ENCODE measurements around the gene BRINP1.

The BRINP1 gene

DNA sequence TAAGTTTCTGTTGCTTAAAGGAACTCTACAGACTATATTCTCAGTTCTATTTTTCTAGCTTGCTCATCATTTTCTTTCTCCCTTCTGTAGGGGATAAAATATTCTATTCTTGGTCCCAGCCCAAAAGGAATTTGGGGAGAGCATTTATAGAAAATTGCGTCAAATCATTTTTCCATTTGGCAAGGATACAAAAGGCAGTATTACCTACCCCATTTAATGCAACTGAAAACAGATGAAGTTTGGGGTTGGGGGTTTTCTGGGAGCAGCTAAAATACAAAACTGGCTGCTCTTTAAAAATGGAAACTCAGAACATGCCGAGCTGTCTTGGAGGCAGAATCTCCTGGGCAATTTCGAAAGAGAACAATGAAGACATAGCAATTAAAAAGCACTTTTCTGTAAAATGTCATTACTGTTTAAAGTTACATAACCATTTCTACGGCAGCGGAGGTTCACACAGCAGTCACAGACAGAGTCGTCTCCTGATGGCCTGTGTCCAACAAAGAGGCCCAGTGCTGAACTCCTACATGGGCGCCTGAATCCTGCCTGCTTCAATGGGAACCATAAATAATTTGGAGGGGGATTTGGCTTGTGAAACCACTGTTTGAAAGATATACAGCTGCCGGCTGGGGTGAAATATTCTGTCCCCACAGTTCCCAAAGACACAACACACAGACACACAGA lies 152.4 kb downstream of the BRINP1 start:
- H3K9me3 ChIP-seq, result no peaks in the 10 kb centered on the region
- no peak overlapping the region for H3K4me3 ChIP-seq (ENCODE audit: low read depth in 1 of 2, low read length in 1 of 2)
- H3K27me3 ChIP-seq, result no peaks in the 10 kb centered on the region
- no peak overlapping the region for H3K27ac ChIP-seq
- H3K36me3 ChIP-seq, result no peaks in the 10 kb centered on the region
- TF ChIP-seq, protein P1, sequence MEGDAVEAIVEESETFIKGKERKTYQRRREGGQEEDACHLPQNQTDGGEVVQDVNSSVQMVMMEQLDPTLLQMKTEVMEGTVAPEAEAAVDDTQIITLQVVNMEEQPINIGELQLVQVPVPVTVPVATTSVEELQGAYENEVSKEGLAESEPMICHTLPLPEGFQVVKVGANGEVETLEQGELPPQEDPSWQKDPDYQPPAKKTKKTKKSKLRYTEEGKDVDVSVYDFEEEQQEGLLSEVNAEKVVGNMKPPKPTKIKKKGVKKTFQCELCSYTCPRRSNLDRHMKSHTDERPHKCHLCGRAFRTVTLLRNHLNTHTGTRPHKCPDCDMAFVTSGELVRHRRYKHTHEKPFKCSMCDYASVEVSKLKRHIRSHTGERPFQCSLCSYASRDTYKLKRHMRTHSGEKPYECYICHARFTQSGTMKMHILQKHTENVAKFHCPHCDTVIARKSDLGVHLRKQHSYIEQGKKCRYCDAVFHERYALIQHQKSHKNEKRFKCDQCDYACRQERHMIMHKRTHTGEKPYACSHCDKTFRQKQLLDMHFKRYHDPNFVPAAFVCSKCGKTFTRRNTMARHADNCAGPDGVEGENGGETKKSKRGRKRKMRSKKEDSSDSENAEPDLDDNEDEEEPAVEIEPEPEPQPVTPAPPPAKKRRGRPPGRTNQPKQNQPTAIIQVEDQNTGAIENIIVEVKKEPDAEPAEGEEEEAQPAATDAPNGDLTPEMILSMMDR (IDR thresholded peaks at IDR 0.05), result no peak
- H3K4me1 ChIP-seq (ENCODE audit: control insufficient read depth in 1 of 2, insufficient read depth in 1 of 2, low read depth in 1 of 2, low read length in 1 of 2), result no peaks in the 10 kb centered on the region

DNA sequence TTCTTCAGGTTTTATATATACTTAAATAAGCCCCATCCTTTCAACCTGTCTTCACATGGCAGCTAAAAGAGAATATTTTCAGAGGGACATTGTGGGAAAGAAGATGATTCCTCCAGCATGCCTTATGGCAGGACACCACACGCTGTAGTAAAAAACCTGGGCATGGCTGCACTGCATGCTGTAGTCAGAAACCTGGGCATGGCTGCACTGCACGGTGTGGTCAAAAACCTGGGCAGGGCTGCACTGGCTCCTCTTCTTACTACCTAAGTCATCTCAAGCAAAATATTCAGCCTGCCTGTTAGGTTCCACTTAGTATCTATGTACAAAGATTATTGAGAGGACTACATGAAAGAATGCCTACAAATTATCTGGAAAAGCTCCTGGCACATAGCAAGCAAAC lies 153.6 kb downstream of the BRINP1 start:
- Histone ChIP-seq H3K27me3 (no peaks in the 10 kb centered on the region), H3K9me3 (no peaks in the 10 kb centered on the region), H3K4me3 (ENCODE audit: low read depth in 1 of 2, low read length in 1 of 2) (no peak overlapping the region), H3K4me1 (ENCODE audit: control insufficient read depth in 1 of 2, insufficient read depth in 1 of 2, low read depth in 1 of 2, low read length in 1 of 2) (no peaks in the 10 kb centered on the region), H3K36me3 (no peaks in the 10 kb centered on the region), H3K27ac (no peak overlapping the region)
- TF ChIP-seq, protein P1 (IDR thresholded peaks at IDR 0.05), result no peak

DNA sequence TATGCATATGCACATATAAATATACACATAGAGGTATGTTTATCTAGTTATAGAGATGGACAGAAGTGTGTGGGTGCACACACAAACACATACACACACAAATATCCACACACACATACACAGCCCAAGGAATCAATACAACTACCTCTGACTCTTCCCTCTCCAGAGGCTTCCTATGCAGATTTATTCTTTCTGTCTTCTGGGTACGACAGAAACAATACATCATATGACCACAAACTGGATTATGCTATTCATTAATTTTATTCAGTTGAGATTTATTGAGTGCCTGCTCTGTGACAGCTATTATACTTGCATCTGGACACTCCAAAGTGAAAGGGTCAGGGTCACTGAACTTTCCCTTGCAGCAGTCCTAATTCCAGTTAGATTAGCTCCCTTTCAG lies 155.8 kb downstream of the BRINP1 start:
- no peak overlapping the region for H3K27ac ChIP-seq

DNA sequence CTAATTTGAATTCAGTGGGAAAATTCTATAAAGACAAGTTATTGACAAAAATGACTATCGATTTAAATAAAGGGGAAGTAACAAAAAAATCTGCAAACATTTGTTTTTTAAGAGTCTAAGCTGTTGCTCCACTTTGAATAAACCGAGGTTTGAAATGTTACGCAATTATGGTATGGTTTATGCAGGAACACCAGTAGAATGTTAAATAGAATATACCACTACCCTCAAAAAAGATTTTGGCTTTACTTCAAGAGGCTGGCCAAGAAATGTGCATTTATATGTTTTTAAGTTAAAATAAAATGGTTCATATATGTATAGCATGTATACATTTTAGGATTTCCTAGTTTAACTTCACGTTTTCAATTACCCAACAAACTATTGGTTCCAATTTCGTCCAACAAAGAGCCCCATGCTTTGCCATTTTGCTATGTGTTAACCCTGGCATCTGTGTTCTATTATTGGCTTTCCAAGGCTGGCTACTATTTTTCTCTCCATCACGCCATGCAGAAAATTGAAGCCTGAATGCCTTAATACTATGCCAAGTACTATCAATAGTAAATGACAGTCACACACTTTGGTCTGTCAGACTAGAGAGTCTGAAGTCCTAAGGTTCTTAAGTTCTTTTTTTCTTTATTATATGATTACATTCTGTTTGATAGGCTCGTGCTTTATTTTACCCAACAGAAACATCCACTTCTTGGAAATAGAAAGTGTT lies 171.2 kb downstream of the BRINP1 start:
- Histone ChIP-seq H3K27me3 (no peaks in the 10 kb centered on the region), H3K4me3 (ENCODE audit: low read depth in 1 of 2, low read length in 1 of 2) (no peak overlapping the region), H3K9me3 (no peaks in the 10 kb centered on the region), H3K36me3 (no peaks in the 10 kb centered on the region), H3K27ac (no peak overlapping the region), H3K4me1 (ENCODE audit: control insufficient read depth in 1 of 2, insufficient read depth in 1 of 2, low read depth in 1 of 2, low read length in 1 of 2) (no peaks in the 10 kb centered on the region)
- TF ChIP-seq, protein P1 (IDR thresholded peaks at IDR 0.05), result no peak

More for the DNA sequence above, 155.8 kb downstream of the BRINP1 start:
- TF ChIP-seq, protein P1 (IDR thresholded peaks at IDR 0.05), result no peak
- Histone ChIP-seq H3K27me3 (no peaks in the 10 kb centered on the region), H3K4me1 (ENCODE audit: control insufficient read depth in 1 of 2, insufficient read depth in 1 of 2, low read depth in 1 of 2, low read length in 1 of 2) (no peaks in the 10 kb centered on the region), H3K4me3 (ENCODE audit: low read depth in 1 of 2, low read length in 1 of 2) (no peak overlapping the region), H3K36me3 (no peaks in the 10 kb centered on the region), H3K9me3 (no peaks in the 10 kb centered on the region)

DNA sequence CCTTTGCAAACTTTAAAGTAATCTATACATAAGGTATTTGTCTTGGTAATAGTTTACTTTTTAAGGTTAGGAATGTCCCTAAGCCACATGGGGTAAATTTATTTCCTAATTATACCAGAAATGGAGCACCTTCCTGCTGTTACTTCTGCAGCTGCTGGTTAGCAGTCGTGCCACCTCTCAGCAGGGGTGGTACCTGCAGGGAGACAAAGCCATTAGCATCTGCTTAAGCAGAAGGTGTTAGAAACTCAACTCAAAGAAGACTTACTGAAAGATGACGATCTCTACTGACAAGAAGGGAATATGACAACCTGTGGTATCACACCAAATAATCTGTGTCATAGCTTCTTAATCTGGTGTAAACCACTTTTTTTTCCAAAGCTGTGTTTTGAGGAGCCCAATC lies 173.7 kb downstream of the BRINP1 start:
- Histone ChIP-seq H3K4me1 (ENCODE audit: control insufficient read depth in 1 of 2, insufficient read depth in 1 of 2, low read depth in 1 of 2, low read length in 1 of 2) (no peaks in the 10 kb centered on the region), H3K27me3 (no peaks in the 10 kb centered on the region), H3K4me3 (ENCODE audit: low read depth in 1 of 2, low read length in 1 of 2) (no peak overlapping the region), H3K36me3 (no peaks in the 10 kb centered on the region), H3K27ac (no peak overlapping the region), H3K9me3 (no peaks in the 10 kb centered on the region)
- TF ChIP-seq, protein P1 (IDR thresholded peaks at IDR 0.05), result no peak
